H1 (cell line): Measurements from ENCODE around the gene PDE4D. TPM values are rescaled to one million over a fixed set of nuclear protein-coding genes. Genes with fewer than 3 reads are reported as not detected.

Experiments
- CHD2 ChIP-seq: IDR thresholded peaks from 2 replicates; pipeline ENCODE4 v1.6.1; 2012; ENCODE audit warnings: low read length, improper control_type of control experiment
- HDAC2 ChIP-seq, 2 experiments: fragments of 300-600 bp in 1 of 2; sonication (generic) in 1 of 2; IDR thresholded peaks; 2 replicates each; pipeline ENCODE4 v1.6.1; 2011 to 2012; ENCODE audit warnings: low read depth in 2 of 2, low read length in 2 of 2, mild to moderate bottlenecking in 2 of 2, moderate library complexity in 2 of 2, borderline replicate concordance in 1 of 2, inconsistent platforms in 1 of 2
- RNF2 ChIP-seq: fragments of 200-900, 300-1000 bp; sonication (generic); IDR thresholded peaks from 2 replicates; pipeline ENCODE4 v1.7.1; 2016; ENCODE audit warnings: borderline replicate concordance, low read depth, mild to moderate bottlenecking, antibody characterized with exemption, low read length; ENCODE audit not compliant: poor library complexity, severe bottlenecking; ENCODE audit errors: missing control alignments
- ZNF274 ChIP-seq: IDR thresholded peaks from 2 replicates; pipeline ENCODE4 v1.7.0; 2012; ENCODE audit warnings: low read length, borderline replicate concordance; ENCODE audit errors: extremely low read depth
- polyA plus RNA-seq, 7 experiments: library from polyadenylated mRNA; depleted of rRNA in 3 of 7; stranded (reverse) in 5 of 7; unstranded in 2 of 7; fragments of >200 nt in 5 of 7; fragments of 200-250 nt in 2 of 7; gene quantifications; 1 replicate in 5 of 7; 2 replicates in 1 of 7; 4 replicates in 1 of 7; pipeline versions ENCODE4 v1.2.1 to v1.2.3, GENCODE V29; 2011 to 2013; ENCODE audit warnings: missing spikeins in 2 of 7, mixed read lengths in 2 of 7
- total RNA-seq: library from RNA; stranded (reverse); fragmentation: NEBNext Ultra II Directional; extraction: Animal tissue kit (Norgen Biotek cat#: 25700); gene quantifications from 2 replicates; pipeline ENCODE4 v1.2.1, GENCODE V29; 2021

Gene PDE4D
- total and polyA plus RNA-seq, 2 of the 8 experiments (the other 6 are each of a cell fraction or from before 2014, with no cell fraction given): 2.3 to 3.7 TPM

DNA sequence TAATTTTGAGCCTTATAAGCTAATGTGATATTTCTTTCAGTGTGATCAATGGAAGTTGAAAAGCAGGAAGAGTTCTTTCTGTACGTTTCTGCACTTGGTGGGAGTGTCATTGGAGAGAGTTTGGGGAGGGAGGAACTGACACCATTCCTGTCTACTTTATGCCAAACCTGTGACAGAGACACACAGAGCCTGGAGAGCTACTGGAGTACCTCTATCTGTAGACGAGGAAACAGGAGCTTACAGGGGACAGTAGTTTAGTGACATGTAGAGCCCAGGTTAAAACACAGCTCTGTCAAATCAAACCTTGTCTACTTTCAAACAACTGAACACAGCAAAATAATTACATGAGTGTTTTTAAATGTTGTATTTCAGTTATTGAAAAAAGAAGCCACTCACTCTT is 103.6 kb downstream of the PDE4D start (continued):
- TF ChIP-seq ZNF274 (no peak), HDAC2 (IDR thresholded peaks at IDR 0.05; ENCODE audit: borderline replicate concordance in 1 of 2, low read depth in 2 of 2, low read length in 2 of 2) (no peak), RNF2 (no peak), CHD2 (no peak)
